ENCODE measurements around the gene ATP8A2.

DNA sequence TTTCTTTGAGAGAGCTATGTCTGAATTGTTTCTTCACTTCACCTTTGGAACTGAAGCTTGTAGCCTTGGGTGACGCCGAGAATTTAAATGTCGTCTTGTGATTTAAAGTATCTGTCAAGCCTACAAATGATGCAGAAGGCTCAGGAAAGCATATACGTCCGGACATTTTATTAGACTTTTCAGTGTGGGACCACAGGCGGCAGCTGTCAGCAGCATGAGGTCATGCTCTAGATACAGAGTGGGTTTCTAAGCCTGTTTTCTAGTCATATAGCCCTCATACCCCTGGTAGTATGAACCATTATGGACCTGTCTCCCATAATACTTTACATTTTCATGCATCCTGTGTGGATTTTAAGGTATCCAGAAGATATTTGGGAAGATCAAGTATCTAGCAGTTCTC is 212.3 kb downstream of the ATP8A2 start:
- no peak for TF ChIP-seq POLR2A (IDR thresholded peaks at IDR 0.05; ENCODE audit: low read length)
- no peak for TF ChIP-seq GATA1 (IDR thresholded peaks at IDR 0.05; ENCODE audit: low read depth, low read length)
